Activated CD4-positive, alpha-beta T cell treated with anti-CD3 and anti-CD28 coated beads, Interleukin-2, Interleukin-6, amounts not matched to agents 100 ng/mL and 50 ng/mL, durations not matched to agents 16 hours and 8 hours (primary cell): ENCODE results near the gene ANKRD31.

Experiments used
- DNase-seq: peaks from one replicate; pipeline ENCODE4 v3.0.0-alpha.2; 2020

ANKRD31 gene

GRCh38 chr5:75054134-75054930 is 182.3 kb downstream of the ANKRD31 start:
- DNase-seq = no peak

GRCh38 chr5:75053304-75054133 is 183.2 kb downstream of the ANKRD31 start:
- peak; percentile 58 for DNase-seq

DNA sequence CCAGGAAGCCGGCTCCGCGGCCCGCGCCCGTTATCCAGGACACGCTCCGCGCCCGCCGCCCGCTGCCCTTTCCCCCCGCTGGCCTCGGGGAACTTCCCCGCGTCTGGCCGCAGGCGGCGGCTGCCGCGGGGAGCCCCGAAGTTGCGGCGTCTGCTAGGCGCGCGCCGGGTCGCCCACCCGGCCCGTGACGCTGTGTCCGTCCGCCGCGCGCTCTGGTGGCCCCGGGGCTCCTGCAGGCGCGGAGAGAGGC is 183.7 kb downstream of the ANKRD31 start:
- DNase-seq = no peak

DNA sequence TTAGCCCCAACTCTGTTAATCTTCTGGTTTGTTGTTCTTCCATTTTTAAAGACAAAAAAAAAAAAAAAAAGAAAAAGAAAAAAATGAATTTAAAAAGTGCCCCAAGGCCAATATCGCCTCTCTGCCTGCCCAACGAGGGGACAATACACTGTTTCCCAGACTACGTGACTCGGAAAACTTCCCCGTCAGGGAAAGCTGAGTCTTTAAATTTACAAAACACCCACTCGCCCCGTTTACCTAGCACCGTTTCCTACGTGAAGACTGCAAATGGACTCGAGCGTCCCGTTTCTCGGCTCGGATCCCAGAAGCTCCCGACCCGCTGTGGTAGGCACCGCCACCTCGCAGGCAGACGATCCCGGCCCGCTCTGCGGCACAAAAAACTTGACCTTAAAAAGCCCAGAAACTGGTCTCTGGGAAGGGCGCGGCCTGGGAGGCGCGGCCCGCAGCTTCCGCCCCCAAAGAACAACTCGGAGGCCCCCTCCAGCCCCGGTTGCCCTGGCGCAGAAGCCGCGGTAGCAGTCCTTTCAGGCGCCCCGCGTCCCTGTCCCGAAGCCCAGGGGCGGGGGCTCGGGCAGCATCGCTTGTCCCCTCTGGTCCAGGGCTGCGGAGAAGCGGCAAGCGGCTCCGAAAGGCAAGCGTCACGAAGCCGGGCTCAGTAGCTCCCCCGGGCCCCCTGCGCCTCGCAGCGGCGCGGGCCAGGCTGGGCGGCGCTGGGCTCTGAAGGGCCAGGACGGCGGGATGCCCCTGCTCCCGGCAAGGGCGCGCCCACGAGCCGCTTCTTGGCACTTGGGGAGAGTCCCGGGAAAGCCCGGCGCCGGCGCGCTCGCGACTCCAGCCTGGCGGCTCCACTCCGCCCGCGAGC is 184.3 kb downstream of the ANKRD31 start, which contains the start of gene GCNT4:
TSS of gene GCNT4 (minus strand) at position 367 of the 862 bp plus-strand sequence. CDS start 22,521 bp downstream, outside the sequence.
- peak; percentile 36 for DNase-seq

DNA sequence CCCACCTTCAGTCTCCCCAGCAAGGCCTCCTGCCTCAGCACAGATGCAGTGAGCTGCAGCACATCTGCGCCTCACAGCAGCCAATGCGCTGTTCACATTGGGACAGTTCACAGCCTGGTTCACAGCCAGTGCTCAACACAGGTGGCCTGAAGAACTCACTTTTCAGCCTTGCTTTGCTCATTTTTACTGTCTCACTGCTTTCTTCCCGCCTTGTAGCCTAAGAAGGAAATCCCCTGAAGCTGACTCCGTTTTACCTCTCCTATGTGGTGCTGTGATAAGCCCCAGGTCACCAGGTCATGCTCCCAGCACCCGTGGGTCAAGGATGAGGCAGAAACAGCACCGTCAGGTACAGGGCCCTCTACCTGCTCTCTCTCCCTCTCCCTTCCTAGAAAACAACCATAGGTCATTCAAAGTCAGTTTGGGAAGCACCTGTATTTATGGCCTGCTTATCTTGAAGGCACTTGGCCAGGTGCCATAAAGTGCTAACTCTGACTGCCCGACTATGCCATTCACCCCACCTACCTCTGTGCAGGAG is 185.4 kb downstream of the ANKRD31 start:
- no peak for DNase-seq

DNA sequence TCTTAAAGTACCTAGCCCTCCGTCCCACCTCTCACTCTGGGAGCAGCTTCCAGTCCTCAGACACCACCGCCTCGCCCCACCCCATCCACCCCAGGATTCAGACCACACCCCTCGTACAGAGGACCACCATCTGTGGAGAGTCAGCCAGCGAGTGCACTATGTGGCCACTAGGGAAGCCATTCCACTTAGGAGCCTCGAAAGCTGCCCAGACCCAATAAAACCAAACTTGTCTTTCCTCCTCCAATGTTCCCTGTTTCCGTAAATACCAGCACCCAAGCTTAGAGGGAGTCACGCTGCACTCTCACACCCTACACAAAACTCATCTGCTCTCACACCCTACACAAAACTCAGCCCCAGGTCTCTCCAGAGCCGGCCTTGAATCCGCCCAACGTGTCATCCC is 186.3 kb downstream of the ANKRD31 start:
- no peak for DNase-seq

DNA sequence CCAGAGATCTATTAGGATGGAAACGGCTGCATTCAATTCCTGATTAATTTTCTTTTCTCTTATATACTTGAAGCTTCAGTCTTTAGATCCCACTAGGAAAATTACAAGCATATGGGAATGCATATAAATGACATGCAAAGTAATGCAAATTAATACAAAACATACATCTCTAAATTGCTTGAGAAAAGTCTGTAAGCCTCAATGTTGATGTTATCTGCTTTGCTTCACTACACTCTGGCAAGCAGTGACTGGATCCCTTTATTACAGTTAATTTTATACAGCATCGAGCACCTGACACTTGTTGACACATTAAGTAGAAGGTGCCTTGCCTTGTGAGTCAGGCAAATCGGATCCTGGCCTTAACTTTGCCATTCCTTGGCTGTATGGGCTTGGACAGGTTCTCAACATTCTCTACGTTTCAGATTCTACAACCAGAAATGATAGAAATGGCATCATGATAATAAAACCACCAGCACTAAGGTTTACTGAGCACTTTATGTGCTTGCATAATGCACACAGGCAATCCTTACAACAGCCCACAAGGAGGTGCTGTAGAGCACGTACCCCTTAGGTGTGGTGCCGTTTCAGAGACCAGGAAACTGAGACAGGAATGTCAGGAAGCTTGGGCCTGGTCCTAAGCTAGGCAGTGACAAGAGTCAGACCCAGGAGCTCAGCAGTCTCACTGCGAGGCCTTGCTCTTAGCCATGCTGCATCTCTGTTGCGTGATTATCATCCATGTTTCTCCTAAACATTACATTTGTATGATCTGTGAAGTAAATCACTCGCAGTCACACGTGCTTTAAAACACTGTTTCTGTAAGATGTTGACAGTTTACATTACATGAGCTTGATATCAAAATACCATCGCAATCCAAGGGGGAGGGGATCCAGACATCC is 187.0 kb downstream of the ANKRD31 start:
- DNase-seq = peak; percentile 72

DNA sequence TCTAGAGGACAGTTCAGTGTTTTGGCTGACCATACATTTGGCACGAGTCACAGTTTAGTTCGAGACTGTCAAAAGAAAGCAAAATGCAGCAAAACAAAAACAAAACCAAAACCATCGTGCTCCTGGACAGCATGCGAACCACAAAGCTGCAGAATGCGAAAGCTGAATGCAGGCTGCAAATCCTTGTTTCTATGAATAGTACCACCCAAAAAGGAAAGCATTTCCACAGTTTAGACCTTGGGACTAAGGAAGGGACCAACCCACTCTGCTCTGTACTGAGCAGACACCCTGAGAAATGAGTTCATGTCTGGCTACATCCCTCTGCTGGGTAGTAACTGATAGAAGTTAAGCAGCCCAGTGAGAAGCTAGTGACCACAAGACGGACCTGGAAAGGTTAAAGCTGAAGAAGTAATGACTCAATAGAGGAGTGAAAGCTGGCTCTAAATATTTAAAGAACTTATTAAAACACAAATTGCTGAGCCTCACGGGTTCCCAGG is 188.2 kb downstream of the ANKRD31 start:
- no peak for DNase-seq

GRCh38 chr5:75047356-75047755 is 189.3 kb downstream of the ANKRD31 start:
- no peak for DNase-seq

- DNase-seq = no peak
Observed at GRCh38 chr5:75046366-75047142, 190.1 kb downstream of the ANKRD31 start.

GRCh38 chr5:75045071-75045470 is 191.6 kb downstream of the ANKRD31 start:
- DNase-seq = no peak

- DNase-seq = no peak
Observed at GRCh38 chr5:75044406-75044805, 192.3 kb downstream of the ANKRD31 start.

DNA sequence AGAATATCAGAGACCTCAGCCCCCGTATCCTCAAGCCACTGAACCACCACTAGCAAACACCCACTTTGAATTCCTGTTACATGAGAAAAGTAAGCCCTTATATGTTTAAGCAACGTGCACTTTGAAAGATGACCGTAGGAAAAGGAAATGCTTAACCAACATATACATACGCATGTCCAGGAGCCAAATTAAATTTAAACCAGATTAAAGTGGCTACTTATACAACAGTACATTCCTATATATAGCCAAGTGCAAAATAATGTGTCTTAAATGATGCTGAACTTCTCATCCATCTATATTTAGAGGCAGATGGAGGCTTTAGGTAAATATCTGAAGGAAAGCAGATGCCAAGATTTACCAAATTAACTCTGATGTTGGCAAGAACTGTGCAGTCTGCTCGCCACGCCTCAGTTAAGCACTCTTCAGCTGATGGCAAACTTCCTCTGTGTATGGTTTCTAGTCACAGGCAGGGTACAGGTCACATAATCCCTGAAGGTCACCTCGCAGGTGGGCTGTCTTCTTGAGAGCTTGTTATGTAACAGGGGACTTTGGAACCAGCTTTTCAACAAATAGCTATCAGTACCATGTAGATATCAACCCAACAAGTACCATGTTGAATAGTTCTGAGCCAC is 192.9 kb downstream of the ANKRD31 start:
- no peak for DNase-seq

DNA sequence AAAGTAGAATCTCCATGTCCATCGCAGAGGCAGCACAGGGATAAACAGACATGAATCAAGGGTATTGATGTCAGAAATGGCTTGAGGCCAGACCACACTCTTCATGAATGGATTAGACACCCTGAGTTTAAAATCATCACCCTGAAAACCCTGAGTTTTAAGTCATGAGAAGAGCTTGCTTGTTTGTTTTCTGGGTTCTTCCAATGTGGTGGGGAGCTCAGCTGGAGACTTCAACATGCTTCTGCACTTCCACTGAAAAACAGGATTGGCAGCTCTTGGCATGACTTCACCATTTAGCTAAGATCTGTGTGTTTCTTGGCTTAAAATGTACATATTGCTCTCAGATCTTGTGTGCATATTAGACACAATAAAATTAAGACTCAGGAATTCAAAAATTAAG is 194.2 kb downstream of the ANKRD31 start:
- DNase-seq = no peak

DNA sequence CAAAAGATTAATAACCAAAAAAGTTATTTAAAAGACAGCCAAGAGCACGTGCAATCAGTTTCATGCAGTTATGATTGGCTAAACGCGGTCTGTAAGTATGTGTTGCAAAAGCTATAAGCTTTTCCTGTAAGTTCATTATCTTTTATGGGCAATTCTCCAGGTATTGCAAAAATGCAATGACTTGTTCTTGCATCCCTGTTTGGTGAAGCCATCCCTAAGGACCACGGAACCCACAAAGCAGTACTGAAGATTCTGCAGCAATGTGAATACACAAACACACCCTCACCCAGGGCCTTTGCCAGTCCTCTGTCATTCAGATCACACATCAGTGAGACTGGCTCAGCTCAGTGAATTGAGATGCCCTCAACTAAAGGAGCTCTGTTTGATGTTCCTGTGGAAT is 195.7 kb downstream of the ANKRD31 start:
- no peak for DNase-seq

GRCh38 chr5:75037106-75037505 is 199.6 kb downstream of the ANKRD31 start:
- DNase-seq = no peak

- DNase-seq = no peak
Observed at GRCh38 chr5:75034137-75034739, 202.4 kb downstream of the ANKRD31 start.

DNA sequence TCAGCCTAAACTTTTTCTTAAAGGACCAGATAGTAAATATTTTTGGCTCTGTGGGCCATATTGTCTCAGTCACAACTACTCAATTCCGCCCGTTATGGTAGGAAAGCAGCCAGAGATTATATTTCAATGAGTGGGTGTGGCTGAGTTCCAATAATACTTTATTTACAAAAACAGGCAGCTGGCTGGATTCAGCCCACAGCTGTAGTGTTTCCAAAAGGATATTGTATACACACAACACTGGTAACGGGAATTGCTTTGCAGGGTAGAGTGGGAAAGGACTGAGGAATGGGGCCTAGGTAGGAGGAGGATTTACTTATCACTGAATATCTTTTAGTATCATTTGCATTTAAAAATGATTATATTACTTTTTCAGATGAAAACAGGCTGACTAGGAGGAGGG is 205.3 kb downstream of the ANKRD31 start:
- no peak for DNase-seq

DNA sequence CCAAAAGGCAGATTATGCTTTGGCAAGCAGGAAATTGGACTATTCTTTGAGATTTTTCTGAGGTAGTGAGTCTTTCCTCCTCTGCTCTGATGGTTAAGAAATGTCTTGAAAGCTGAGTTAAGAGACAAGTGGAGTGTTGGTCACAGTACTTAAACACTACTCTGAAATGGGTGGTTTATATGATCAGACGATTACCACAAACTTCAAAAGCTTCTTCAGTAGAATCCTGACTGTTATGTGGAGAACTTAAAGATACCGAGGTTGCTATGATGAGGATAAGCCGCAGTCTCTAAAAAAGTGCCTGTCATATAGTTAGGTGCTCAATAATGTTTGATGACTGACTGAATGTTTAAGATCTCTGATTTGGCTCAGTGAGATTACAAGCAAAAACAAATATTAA is 208.6 kb downstream of the ANKRD31 start:
- DNase-seq = no peak
